GM12891 (cell line): Measurements from ENCODE around the gene RAET1E.

Experiments used
- DNase-seq: peaks from one replicate; pipeline ENCODE4 v3.0.0; 2011; ENCODE audit warnings: low spot score; ENCODE audit not compliant: insufficient read length
- FAIRE-seq: peaks from 2 replicates; lab custom pipeline; 2011; peaks lifted over from hg19 to GRCh38; lab: Jason Lieb, UNC
- PAX5 ChIP-seq: IDR thresholded peaks from 2 replicates; pipeline ENCODE4 v1.6.1; 2011; ENCODE audit warnings: low read length, moderate library complexity, mild to moderate bottlenecking; ENCODE audit not compliant: insufficient read depth, severe bottlenecking
- POLR2A ChIP-seq: IDR thresholded peaks from 2 replicates; pipeline ENCODE4 v1.6.1; 2011; ENCODE audit warnings: low read depth, low read length, control low read depth
- POLR2AphosphoS5 ChIP-seq: IDR thresholded peaks from 2 replicates; pipeline ENCODE4 v1.6.1; 2011; ENCODE audit warnings: low read depth, low read length, control low read depth
- POU2F2 ChIP-seq: IDR thresholded peaks from 2 replicates; pipeline ENCODE4 v1.6.1; 2011; ENCODE audit warnings: low read depth, mild to moderate bottlenecking, control low read depth, low read length, moderate library complexity
- SPI1 ChIP-seq: IDR thresholded peaks from 2 replicates; pipeline ENCODE4 v1.6.1; 2011; ENCODE audit warnings: low read depth, low read length, control low read depth
- TAF1 ChIP-seq: IDR thresholded peaks from 2 replicates; pipeline ENCODE4 v1.6.1; 2011; ENCODE audit warnings: low read depth, low read length, control low read depth

RAET1E gene

GRCh38 chr6:149888659-149889058, 9.3 kb downstream of the RAET1E start:
- TF ChIP-seq POLR2AphosphoS5 = no peak
- TF ChIP-seq POLR2A = no peak
- DNase-seq (no peak), FAIRE-seq (no peak)

GRCh38 chr6:149888093-149888492, 9.8 kb downstream of the RAET1E start:
- FAIRE-seq (no peak), DNase-seq (no peak)
- TF ChIP-seq POLR2A = no peak
- TF ChIP-seq PAX5 = no peak
- TF ChIP-seq TAF1 = no peak
- no peak for TF ChIP-seq POLR2AphosphoS5
- no peak for TF ChIP-seq SPI1
- TF ChIP-seq POU2F2 = no peak

DNA sequence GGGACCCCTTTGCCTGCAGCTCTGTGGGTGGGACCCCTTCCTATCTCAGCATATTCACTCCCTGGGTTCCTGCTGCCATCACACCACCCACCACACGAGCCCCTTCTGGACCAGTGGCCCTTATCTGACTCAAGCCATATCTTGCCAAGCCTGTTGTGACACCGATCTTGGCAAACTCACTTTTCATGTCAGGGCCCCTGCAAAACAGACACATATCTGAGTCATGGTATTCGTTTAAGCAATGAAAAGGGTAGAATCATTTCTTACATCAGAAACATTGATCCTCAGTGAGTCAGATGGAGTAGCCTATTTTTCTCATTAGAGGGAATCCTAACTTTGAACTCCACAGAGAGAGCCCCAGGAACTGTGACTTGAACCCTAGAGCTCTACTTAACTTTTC, 10.6 kb downstream of the RAET1E start:
- no peak for TF ChIP-seq TAF1
- no peak for TF ChIP-seq POLR2AphosphoS5
- no peak for TF ChIP-seq POU2F2
- no peak for TF ChIP-seq PAX5
- no peak for TF ChIP-seq POLR2A
- TF ChIP-seq SPI1 = no peak
- DNase-seq (no peak), FAIRE-seq (no peak)

- no peak for TF ChIP-seq TAF1
- TF ChIP-seq POU2F2 = no peak
- TF ChIP-seq POLR2A = no peak
- TF ChIP-seq SPI1 = no peak
- no peak for TF ChIP-seq PAX5
- TF ChIP-seq POLR2AphosphoS5 = no peak
- DNase-seq = no peak
- no peak for FAIRE-seq
Observed at GRCh38 chr6:149885888-149886287, 12.0 kb downstream of the RAET1E start.

DNA sequence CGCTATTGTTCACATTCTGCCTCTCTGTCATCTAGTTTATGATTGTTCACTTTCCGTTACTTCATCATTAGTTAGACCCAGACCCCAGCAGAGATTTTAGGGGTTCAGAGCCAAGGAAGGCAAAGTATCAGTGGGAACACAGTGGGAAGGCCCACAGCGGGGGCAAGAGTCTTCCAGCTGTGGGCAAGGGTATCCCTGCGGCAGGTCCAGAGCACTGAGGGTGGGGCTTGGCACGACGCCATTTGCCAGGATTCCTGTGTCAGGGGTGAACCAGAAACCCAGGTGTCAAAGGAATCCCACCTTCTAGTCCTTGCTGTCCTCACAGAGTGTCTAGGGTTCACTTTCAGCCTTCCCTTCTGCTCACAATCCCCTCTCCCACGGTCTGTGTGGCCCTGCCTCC, 13.3 kb downstream of the RAET1E start:
- DNase-seq (no peak), FAIRE-seq (no peak)
- TF ChIP-seq POLR2AphosphoS5 (no peak), TAF1 (no peak), SPI1 (no peak), POLR2A (no peak), POU2F2 (no peak), PAX5 (no peak)

DNA sequence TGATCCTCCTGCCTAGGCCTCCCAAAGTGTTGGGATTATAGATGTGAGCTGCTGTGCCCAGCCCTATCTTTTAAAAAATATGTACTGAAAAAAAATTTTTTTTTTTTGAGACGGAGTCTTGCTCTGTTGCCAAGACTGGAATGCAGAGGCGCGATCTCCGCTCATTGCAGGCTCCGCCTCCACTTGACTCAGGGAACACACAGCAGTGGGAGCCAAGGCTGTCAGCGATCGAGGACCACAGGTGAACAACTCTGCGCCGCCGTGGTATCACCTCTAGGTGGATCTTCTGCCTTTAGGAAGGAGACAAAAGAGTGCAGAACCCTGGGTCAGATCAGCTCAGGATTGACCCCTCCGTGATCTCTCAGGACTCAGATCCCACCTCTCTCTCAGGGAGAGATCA, 13.7 kb downstream of the RAET1E start:
- TF ChIP-seq TAF1 (no peak), POLR2A (no peak), POLR2AphosphoS5 (no peak), SPI1 (no peak), PAX5 (no peak), POU2F2 (no peak)
- no peak for DNase-seq
- FAIRE-seq = no peak

- DNase-seq (no peak), FAIRE-seq (no peak)
- TF ChIP-seq POU2F2 (no peak), POLR2AphosphoS5 (no peak), SPI1 (no peak), PAX5 (no peak), POLR2A (no peak), TAF1 (no peak)
Observed at GRCh38 chr6:149881860-149882259, 16.1 kb downstream of the RAET1E start.

DNA sequence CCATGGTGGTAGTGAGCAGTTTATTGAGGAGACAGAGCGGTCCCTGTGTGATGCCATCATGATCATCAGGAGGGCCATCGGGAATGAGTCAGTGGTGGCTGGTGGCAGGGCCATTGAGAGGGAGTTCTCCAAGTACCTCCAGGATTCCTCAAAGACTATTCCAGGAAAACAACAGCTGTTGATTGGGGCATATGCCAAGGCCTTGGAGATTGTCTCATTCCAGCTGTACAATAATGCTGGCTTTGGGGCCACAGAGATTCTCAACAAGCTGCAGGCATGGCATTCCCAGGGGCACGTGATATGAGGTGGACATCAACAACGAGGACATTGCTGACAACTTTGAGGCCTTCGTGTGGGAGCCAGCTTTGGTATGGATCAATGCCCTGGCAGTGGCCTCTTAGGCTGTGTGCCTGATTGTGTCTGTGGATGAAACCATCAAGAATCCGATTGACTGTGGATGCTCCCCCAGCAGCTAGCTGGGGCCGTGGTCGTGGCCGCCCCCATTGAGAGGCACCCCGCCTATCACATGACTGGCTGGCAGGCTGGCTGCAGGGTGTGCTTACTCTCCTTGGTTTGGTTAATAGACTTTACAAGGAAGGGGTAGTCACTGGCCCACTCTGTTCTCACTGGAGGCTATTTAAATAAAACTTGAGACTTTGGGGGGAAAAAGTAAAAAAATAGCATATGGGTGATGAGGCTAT, 16.7 kb downstream of the RAET1E start:
- TF ChIP-seq POLR2A (no peak), POLR2AphosphoS5 (no peak), SPI1 (no peak), TAF1 (no peak), PAX5 (no peak), POU2F2 (no peak)
- DNase-seq = no peak
- no peak for FAIRE-seq

GRCh38 chr6:149877659-149878058, 20.3 kb downstream of the RAET1E start:
- FAIRE-seq = no peak
- TF ChIP-seq POU2F2 = no peak
- TF ChIP-seq SPI1 = no peak
- TF ChIP-seq TAF1 = no peak
- TF ChIP-seq PAX5 = no peak
- DNase-seq = no peak

DNA sequence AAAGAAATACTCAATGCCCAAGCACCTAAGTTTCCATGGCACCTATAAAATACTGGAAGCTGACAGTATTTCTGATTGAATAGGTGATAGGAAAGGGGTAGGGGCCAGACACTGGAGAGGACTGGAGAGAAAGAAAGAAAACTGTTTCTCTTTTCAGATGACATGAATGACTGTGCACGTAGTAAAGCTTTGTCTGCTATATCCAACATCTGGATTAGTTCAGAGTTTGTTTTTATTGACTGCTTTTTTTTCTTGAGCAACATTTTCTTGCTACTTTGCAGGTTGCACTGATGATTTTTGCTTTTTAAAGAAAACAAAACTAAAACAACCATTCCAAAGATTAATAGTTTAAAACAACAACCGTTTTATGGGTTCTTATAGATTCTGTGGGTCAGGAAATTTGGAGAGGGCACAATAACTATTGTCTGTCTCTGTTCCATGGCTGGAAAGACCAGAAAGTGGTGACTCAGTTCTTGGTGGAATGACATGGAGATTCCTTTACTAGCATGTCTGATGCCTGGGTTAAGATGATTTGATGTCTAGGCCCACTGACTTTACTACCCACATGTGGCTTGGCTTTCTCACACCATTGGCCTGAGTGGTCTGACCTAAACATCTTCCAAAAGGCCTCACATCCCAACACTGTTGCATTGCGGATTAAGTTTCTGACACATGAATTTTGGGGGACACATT, 21.5 kb downstream of the RAET1E start:
- FAIRE-seq (no peak), DNase-seq (no peak)
- TF ChIP-seq POU2F2 (no peak), TAF1 (no peak), POLR2AphosphoS5 (no peak), PAX5 (no peak), SPI1 (no peak), POLR2A (no peak)
